BLaER1 treated with 17β-estradiol and CSF1 and Interleukin-3, amounts not matched to agents 10 nM and 100 nM (cell line): ENCODE data around the gene SEMA3C.

ENCODE experiments used
- H3K27ac ChIP-seq, 11 experiments: shearing (Covaris generic); formaldehyde crosslinking; 2 replicates each; pipeline ENCODE4 v1.8.1; 2022
- H3K27me3 ChIP-seq, 11 experiments: shearing (Covaris generic); formaldehyde crosslinking; 2 replicates each; pipeline ENCODE4 v1.8.1; 2022
- H3K36me3 ChIP-seq, 11 experiments: shearing (Covaris generic); formaldehyde crosslinking; 2 replicates each; pipeline ENCODE4 v1.8.1; 2022
- H3K4me1 ChIP-seq, 10 experiments: shearing (Covaris generic); formaldehyde crosslinking; 2 replicates each; pipeline ENCODE4 v1.8.1; 2022
- H3K4me2 ChIP-seq, 11 experiments: shearing (Covaris generic); formaldehyde crosslinking; 2 replicates each; pipeline ENCODE4 v1.8.1; 2022
- H3K4me3 ChIP-seq, 10 experiments: shearing (Covaris generic); formaldehyde crosslinking; 2 replicates each; pipeline ENCODE4 v1.8.1; 2022
- H3K9ac ChIP-seq, 11 experiments: shearing (Covaris generic); formaldehyde crosslinking; 2 replicates each; pipeline ENCODE4 v1.8.1; 2022
- H3K9me3 ChIP-seq, 11 experiments: shearing (Covaris generic); formaldehyde crosslinking; replicated peaks in 1 of 11; 2 replicates each; pipeline ENCODE4 v1.8.1; 2022
- H4K20me1 ChIP-seq, 11 experiments: shearing (Covaris generic); formaldehyde crosslinking; 2 replicates each; pipeline ENCODE4 v1.8.1; 2022
- Cebpa-rat ChIP-seq, 11 experiments: shearing (Covaris generic); IDR thresholded peaks; 2 replicates each; pipeline ENCODE4 v1.8.1; 2022

The SEMA3C gene

GRCh38 chr7:80918399-80918798 lies 452 bp downstream of the SEMA3C start:
- peak overlapping the region; percentile 58 to 78 (median 69) for H3K4me2 ChIP-seq

GRCh38 chr7:80916770-80917741 lies 1.8 kb downstream of the SEMA3C start:
- Histone ChIP-seq H3K4me3 (no peak overlapping the region), H3K4me1 (peaks cover 0 to 6% (median 0%) of the 10 kb centered on the region in 10 experiments; a peak in 1 of 20 replicates), H3K9me3 (0 out of 22 replicates have a peak, but pooled peaks cover 0 to 7% (median 0%) of the 10 kb centered on the region in 11 experiments), H3K36me3 (no peaks in the 10 kb centered on the region), H3K27me3 (peaks cover 0 to 31% (median 23%) of the 10 kb centered on the region in 11 experiments; a peak in 17 of 22 replicates), H3K27ac (no peak overlapping the region), H3K4me2 (no peak overlapping the region), H3K9ac (no peak overlapping the region), H4K20me1 (no peaks in the 10 kb centered on the region)
- no peak for TF ChIP-seq Cebpa-rat (IDR thresholded peaks at IDR 0.05)

More at GRCh38 chr7:80918399-80918798, 452 bp downstream of the SEMA3C start:
- Histone ChIP-seq H3K27me3 (peaks cover 0 to 31% (median 23%) of the 10 kb centered on the region in 11 experiments; a peak in 17 of 22 replicates), H3K4me1 (peaks cover 0 to 6% (median 0%) of the 10 kb centered on the region in 10 experiments; a peak in 1 of 20 replicates), H3K4me3 (peak overlapping the region; percentile 47 to 70 (median 58)), H3K9me3 (0 out of 22 replicates have a peak, but pooled peaks cover 0 to 7% (median 0%) of the 10 kb centered on the region in 11 experiments), H4K20me1 (no peaks in the 10 kb centered on the region), H3K36me3 (no peaks in the 10 kb centered on the region), H3K9ac (peak overlapping the region in 8 of 11 experiments; percentile 21 to 68 (median 38); a peak in 10 of 22 replicates), H3K27ac (peak overlapping the region in 2 of 11 experiments; percentile 18 to 30; a peak in 2 of 22 replicates)
- TF ChIP-seq Cebpa-rat (IDR thresholded peaks at IDR 0.05), result no peak

- Histone ChIP-seq H4K20me1 (no peaks in the 10 kb centered on the region), H3K36me3 (no peaks in the 10 kb centered on the region), H3K27ac (no peak overlapping the region), H3K4me1 (no peaks in the 10 kb centered on the region), H3K27me3 (no peaks in the 10 kb centered on the region), H3K4me3 (no peak overlapping the region), H3K9ac (no peak overlapping the region), H3K9me3 (no peaks in the 10 kb centered on the region), H3K4me2 (no peak overlapping the region)
- no peak for TF ChIP-seq Cebpa-rat (IDR thresholded peaks at IDR 0.05)
Measured at GRCh38 chr7:80910228-80910627, 8.6 kb downstream of the SEMA3C start.

GRCh38 chr7:80908360-80908797 lies 10.5 kb downstream of the SEMA3C start:
- no peak for TF ChIP-seq Cebpa-rat (IDR thresholded peaks at IDR 0.05)
- H3K36me3 ChIP-seq, result no peaks in the 10 kb centered on the region
- H3K27ac ChIP-seq, result no peak overlapping the region
- H3K4me2 ChIP-seq, result no peak overlapping the region
- H3K4me3 ChIP-seq, result no peak overlapping the region
- no peaks in the 10 kb centered on the region for H4K20me1 ChIP-seq
- no peaks in the 10 kb centered on the region for H3K4me1 ChIP-seq
- H3K9me3 ChIP-seq, result no peaks in the 10 kb centered on the region
- H3K27me3 ChIP-seq, result no peaks in the 10 kb centered on the region
- no peak overlapping the region for H3K9ac ChIP-seq

GRCh38 chr7:80907612-80908011 lies 11.2 kb downstream of the SEMA3C start:
- no peak for TF ChIP-seq Cebpa-rat (IDR thresholded peaks at IDR 0.05)
- Histone ChIP-seq H3K4me1 (no peaks in the 10 kb centered on the region), H3K27me3 (no peaks in the 10 kb centered on the region), H3K27ac (no peak overlapping the region), H4K20me1 (no peaks in the 10 kb centered on the region), H3K4me3 (no peak overlapping the region), H3K9me3 (no peaks in the 10 kb centered on the region), H3K4me2 (no peak overlapping the region), H3K9ac (no peak overlapping the region), H3K36me3 (no peaks in the 10 kb centered on the region)

- Histone ChIP-seq H3K27me3 (no peaks in the 10 kb centered on the region), H3K4me2 (no peak overlapping the region), H3K27ac (no peak overlapping the region), H3K9ac (no peak overlapping the region), H4K20me1 (no peaks in the 10 kb centered on the region), H3K9me3 (no peaks in the 10 kb centered on the region), H3K4me3 (no peak overlapping the region), H3K4me1 (no peaks in the 10 kb centered on the region), H3K36me3 (no peaks in the 10 kb centered on the region)
- TF ChIP-seq Cebpa-rat (IDR thresholded peaks at IDR 0.05), result no peak
Measured at GRCh38 chr7:80907141-80907601, 11.7 kb downstream of the SEMA3C start.

- no peak for TF ChIP-seq Cebpa-rat (IDR thresholded peaks at IDR 0.05)
- Histone ChIP-seq H3K9ac (no peak overlapping the region), H3K4me1 (peaks cover 0 to 7% (median 0%) of the 10 kb centered on the region in 10 experiments; a peak in 1 of 20 replicates), H3K27ac (no peak overlapping the region), H3K36me3 (no peaks in the 10 kb centered on the region), H3K4me3 (no peak overlapping the region), H3K4me2 (no peak overlapping the region), H3K27me3 (no peaks in the 10 kb centered on the region), H3K9me3 (no peaks in the 10 kb centered on the region), H4K20me1 (no peaks in the 10 kb centered on the region)
Measured at GRCh38 chr7:80905334-80905733, 13.5 kb downstream of the SEMA3C start.

GRCh38 chr7:80902716-80903308 lies 16.0 kb downstream of the SEMA3C start:
- no peak for TF ChIP-seq Cebpa-rat (IDR thresholded peaks at IDR 0.05)
- Histone ChIP-seq H3K27me3 (no peaks in the 10 kb centered on the region), H4K20me1 (no peaks in the 10 kb centered on the region), H3K9me3 (no peaks in the 10 kb centered on the region), H3K36me3 (no peaks in the 10 kb centered on the region), H3K4me2 (no peak overlapping the region), H3K9ac (no peak overlapping the region), H3K27ac (no peak overlapping the region), H3K4me1 (peaks cover 0 to 7% (median 0%) of the 10 kb centered on the region in 10 experiments; a peak in 1 of 20 replicates), H3K4me3 (no peak overlapping the region)

- Histone ChIP-seq H3K27ac (no peak overlapping the region), H4K20me1 (no peaks in the 10 kb centered on the region), H3K9me3 (no peaks in the 10 kb centered on the region), H3K4me2 (no peak overlapping the region), H3K36me3 (no peaks in the 10 kb centered on the region), H3K4me3 (no peak overlapping the region), H3K9ac (no peak overlapping the region), H3K4me1 (peaks cover 0 to 7% (median 0%) of the 10 kb centered on the region in 10 experiments; a peak in 1 of 20 replicates), H3K27me3 (no peaks in the 10 kb centered on the region)
- no peak for TF ChIP-seq Cebpa-rat (IDR thresholded peaks at IDR 0.05)
Measured at GRCh38 chr7:80902019-80902418, 16.8 kb downstream of the SEMA3C start.
